Astrocyte of the spinal cord (primary cell): ENCODE measurements around the gene CNTD1.
"Not testable (repeated sequence)": the region's sequence is repeated elsewhere in the genome, so short reads cannot be mapped to it uniquely, and the experiment has no call there.

Experiments used
- DNase-seq: peaks from one replicate; pipeline ENCODE4 v3.0.0; 2011; ENCODE audit warnings: low read depth, low spot score
- H3K4me3 ChIP-seq: 2 replicates; pipeline ENCODE4 v1.5.1; 2011; ENCODE audit warnings: low read depth, mild to moderate bottlenecking, low read length, moderate library complexity
- in situ Hi-C: cut with HindIII; loops from 2 replicates; pipeline ENCODE4 v1.10.0; 2017; ENCODE audit warnings: low sequenced_read_pairs
- TF ChIP-seq, protein P1 (sequence below): IDR thresholded peaks from 2 replicates; pipeline ENCODE4 v1.5.1; 2012; ENCODE audit warnings: low read depth, mild to moderate bottlenecking, low read length, inconsistent platforms

CNTD1 gene

DNA sequence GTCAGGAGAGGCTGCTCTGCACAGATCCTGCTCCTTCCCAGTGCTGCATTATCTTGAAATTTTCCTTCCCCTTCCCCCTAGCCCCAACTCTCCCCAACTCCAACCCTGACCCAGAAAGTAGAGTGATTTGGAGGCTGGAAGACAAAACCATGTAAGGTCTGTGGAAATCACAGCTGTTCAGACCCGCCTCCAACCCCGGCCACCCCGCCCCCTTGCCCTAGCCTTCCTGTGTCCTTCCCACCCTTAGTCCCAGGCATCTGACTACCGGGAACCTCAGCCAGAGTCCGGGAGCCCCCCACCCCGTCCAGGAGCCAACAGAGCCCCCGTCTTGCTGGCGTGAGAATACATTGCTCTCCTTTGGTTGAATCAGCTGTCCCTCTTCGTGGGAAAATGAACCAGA, 52.3 kb downstream of the CNTD1 start, which contains the start of gene AOC3:
Gene AOC3 (plus strand): TSS at position 246 of the 400 bp plus-strand sequence. CDS start 145 bp downstream, at position 391.
- in situ Hi-C loops, result no loop called here
- no peak for DNase-seq
- no peak within 1 kb of the TSS for H3K4me3 ChIP-seq
- TF ChIP-seq, protein P1, sequence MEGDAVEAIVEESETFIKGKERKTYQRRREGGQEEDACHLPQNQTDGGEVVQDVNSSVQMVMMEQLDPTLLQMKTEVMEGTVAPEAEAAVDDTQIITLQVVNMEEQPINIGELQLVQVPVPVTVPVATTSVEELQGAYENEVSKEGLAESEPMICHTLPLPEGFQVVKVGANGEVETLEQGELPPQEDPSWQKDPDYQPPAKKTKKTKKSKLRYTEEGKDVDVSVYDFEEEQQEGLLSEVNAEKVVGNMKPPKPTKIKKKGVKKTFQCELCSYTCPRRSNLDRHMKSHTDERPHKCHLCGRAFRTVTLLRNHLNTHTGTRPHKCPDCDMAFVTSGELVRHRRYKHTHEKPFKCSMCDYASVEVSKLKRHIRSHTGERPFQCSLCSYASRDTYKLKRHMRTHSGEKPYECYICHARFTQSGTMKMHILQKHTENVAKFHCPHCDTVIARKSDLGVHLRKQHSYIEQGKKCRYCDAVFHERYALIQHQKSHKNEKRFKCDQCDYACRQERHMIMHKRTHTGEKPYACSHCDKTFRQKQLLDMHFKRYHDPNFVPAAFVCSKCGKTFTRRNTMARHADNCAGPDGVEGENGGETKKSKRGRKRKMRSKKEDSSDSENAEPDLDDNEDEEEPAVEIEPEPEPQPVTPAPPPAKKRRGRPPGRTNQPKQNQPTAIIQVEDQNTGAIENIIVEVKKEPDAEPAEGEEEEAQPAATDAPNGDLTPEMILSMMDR, result no peak

DNA sequence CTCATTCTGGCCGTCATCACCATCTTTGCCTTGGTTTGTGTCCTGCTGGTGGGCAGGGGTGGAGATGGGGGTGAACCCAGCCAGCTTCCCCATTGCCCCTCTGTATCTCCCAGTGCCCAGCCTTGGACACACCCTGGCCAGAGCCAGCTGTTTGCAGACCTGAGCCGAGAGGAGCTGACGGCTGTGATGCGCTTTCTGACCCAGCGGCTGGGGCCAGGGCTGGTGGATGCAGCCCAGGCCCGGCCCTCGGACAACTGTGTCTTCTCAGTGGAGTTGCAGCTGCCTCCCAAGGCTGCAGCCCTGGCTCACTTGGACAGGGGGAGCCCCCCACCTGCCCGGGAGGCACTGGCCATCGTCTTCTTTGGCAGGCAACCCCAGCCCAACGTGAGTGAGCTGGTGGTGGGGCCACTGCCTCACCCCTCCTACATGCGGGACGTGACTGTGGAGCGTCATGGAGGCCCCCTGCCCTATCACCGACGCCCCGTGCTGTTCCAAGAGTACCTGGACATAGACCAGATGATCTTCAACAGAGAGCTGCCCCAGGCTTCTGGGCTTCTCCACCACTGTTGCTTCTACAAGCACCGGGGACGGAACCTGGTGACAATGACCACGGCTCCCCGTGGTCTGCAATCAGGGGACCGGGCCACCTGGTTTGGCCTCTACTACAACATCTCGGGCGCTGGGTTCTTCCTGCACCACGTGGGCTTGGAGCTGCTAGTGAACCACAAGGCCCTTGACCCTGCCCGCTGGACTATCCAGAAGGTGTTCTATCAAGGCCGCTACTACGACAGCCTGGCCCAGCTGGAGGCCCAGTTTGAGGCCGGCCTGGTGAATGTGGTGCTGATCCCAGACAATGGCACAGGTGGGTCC, 52.9 kb downstream of the CNTD1 start:
- in situ Hi-C loops, DNase-seq, H3K4me3 ChIP-seq: not testable (repeated sequence)

DNA sequence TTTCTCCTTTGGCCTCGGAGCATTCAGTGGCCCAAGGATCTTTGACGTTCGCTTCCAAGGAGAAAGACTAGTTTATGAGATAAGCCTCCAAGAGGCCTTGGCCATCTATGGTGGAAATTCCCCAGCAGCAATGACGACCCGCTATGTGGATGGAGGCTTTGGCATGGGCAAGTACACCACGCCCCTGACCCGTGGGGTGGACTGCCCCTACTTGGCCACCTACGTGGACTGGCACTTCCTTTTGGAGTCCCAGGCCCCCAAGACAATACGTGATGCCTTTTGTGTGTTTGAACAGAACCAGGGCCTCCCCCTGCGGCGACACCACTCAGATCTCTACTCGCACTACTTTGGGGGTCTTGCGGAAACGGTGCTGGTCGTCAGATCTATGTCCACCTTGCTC, 53.7 kb downstream of the CNTD1 start:
- DNase-seq, result no peak
- no peak overlapping the region for H3K4me3 ChIP-seq
- TF ChIP-seq, protein P1, result no peak
- in situ Hi-C loops, result no loop called here

DNA sequence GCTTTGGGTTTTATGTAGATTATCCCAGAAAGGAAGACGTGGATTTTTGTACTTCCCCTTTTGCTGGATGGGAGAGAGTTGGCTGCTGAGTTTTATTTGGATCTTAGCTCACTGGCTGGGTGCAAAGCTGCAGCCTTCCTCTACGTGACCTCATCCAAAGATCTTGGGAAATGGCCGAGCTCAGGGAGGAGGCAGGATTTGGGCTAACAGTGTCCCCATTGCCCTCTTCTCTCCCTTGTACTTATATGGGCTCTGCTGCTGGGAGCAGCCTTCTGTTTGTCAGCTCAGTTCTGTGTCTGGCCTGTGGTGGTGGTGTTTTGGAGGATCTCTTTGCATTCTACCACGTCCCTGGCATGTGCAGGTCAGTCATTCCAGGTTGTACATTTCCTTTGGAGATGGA, 54.3 kb downstream of the CNTD1 start:
- DNase-seq, result no peak
- in situ Hi-C loops, result no loop called here
- TF ChIP-seq, protein P1, result no peak
- H3K4me3 ChIP-seq, result no peak overlapping the region

DNA sequence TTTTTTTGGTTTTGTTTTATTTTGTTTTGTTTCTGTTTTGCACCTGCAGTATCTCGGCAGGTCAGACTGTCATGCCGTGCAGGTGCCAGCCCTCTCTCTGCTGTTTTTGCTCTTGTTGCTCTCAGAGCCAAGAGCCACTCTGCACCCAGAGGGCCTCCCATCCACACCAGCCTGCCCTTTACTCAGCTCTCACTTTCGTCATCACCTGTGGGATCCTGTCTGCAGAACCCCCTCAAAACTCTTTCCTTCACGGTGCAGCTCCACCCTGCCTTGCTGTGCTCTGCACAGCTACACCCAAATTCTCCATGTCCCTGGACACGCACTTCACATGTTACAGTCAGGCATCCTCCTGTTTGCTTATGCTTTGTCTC, 54.9 kb downstream of the CNTD1 start:
- in situ Hi-C loops, result no loop called here
- no peak for DNase-seq

DNA sequence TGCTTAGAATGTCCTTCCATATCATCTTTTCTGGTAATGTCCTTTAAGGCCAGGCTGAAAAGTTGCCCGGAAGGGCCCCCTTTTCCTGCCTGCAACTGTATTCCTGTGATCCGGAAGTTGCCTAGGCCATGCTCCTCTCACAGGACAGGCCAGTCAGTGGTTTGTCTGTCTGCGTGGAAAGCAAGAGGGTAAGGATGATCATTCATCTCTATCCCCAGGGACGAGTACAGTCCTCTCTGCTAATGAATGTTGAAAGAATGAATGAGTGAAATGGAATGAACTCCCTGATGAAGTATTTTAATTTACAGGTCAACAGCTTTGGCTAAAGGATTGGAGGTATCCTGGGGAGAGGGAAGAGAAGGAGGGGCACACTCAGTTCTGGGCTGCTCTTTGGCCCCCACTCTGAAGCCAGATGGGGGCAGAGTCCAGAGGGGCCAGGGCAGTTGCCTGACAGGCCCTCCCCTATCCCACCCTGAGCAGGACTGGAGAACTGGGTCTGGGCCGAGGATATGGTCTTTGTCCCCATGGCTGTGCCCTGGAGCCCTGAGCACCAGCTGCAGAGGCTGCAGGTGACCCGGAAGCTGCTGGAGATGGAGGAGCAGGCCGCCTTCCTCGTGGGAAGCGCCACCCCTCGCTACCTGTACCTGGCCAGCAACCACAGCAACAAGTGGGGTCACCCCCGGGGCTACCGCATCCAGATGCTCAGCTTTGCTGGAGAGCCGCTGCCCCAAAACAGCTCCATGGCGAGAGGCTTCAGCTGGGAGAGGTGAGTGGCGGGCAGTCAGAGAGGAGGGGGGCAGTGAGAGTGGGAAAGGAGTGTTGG, 55.5 kb downstream of the CNTD1 start:
- DNase-seq, result no peak
- TF ChIP-seq, protein P1, result no peak
- no peak overlapping the region for H3K4me3 ChIP-seq
- in situ Hi-C loops, result no loop called here

More for the DNA sequence above, 54.9 kb downstream of the CNTD1 start:
- TF ChIP-seq, protein P1, result no peak
- no peak overlapping the region for H3K4me3 ChIP-seq
